Measurements from ENCODE around the gene EIF4G3.

Gene EIF4G3

GRCh38 chr1:20763417-20763816 lies 413.3 kb downstream of the EIF4G3 start:
- H3K9me3 ChIP-seq (ENCODE audit: control insufficient read depth in 1 of 2, low read length in 2 of 2) = no peaks in the 10 kb centered on the region
- no peak overlapping the region for H3K27ac ChIP-seq (ENCODE audit: low read length)

GRCh38 chr1:20760322-20760721 lies 416.4 kb downstream of the EIF4G3 start:
- Histone ChIP-seq H3K4me1 (ENCODE audit: control insufficient read depth in 1 of 2, insufficient read depth in 2 of 2, low read length in 2 of 2) (no peaks in the 10 kb centered on the region), H3K36me3 (ENCODE audit: control insufficient read depth in 1 of 2, insufficient read depth in 2 of 2, low read length in 2 of 2) (peaks cover 43 to 78% of the 10 kb centered on the region in 2 donors), H3K9me3 (ENCODE audit: control insufficient read depth in 1 of 2, low read length in 2 of 2) (no peaks in the 10 kb centered on the region), H3K27me3 (ENCODE audit: low read depth, low read length) (no peaks in the 10 kb centered on the region), H3K4me3 (ENCODE audit: low read depth in 1 of 2, low read length in 2 of 2) (no peak overlapping the region), H3K27ac (ENCODE audit: low read length) (no peak overlapping the region)

More at GRCh38 chr1:20763417-20763816, 413.3 kb downstream of the EIF4G3 start:
- no peaks in the 10 kb centered on the region for H3K4me1 ChIP-seq (ENCODE audit: control insufficient read depth in 1 of 2, insufficient read depth in 2 of 2, low read length in 2 of 2)
- H3K4me3 ChIP-seq (ENCODE audit: low read depth in 1 of 2, low read length in 2 of 2) = no peak overlapping the region
- no peaks in the 10 kb centered on the region for H3K27me3 ChIP-seq (ENCODE audit: low read depth, low read length)
- peaks cover 35 to 81% of the 10 kb centered on the region in 2 donors for H3K36me3 ChIP-seq (ENCODE audit: control insufficient read depth in 1 of 2, insufficient read depth in 2 of 2, low read length in 2 of 2)

Data from muscle layer of duodenum (tissue), 2 donors.